HFFc6 (cell line): ENCODE results near the gene C19orf25. TPM values are rescaled to one million over a fixed set of nuclear protein-coding genes. Genes with fewer than 3 reads are reported as not detected.

Source experiments
- DNase-seq: peaks from one replicate; pipeline ENCODE4 v3.0.0-alpha.2; 2018
- H3K27ac Mint-ChIP-seq: 2 replicates; pipeline ENCODE4 v1.8.0; 2020; ENCODE audit warnings: mild to moderate bottlenecking, mixed read lengths
- H3K27me3 Mint-ChIP-seq: 2 replicates; pipeline ENCODE4 v1.8.0; 2021; ENCODE audit warnings: mild to moderate bottlenecking, moderate library complexity, mixed read lengths; ENCODE audit not compliant: insufficient read depth
- H3K36me3 Mint-ChIP-seq: 2 replicates; pipeline ENCODE4 v1.8.0; 2021; ENCODE audit warnings: low read depth, mixed read lengths
- H3K4me1 Mint-ChIP-seq: 2 replicates; pipeline ENCODE4 v1.8.0; 2020; ENCODE audit warnings: low read depth, mixed read lengths
- H3K4me3 Mint-ChIP-seq: 2 replicates; pipeline ENCODE4 v1.8.0; 2020; ENCODE audit warnings: mild to moderate bottlenecking, moderate library complexity, mixed read lengths
- H3K9me3 Mint-ChIP-seq: 2 replicates; pipeline ENCODE4 v1.8.0; 2020; ENCODE audit warnings: mild to moderate bottlenecking, mixed read lengths
- CTCF ChIP-seq: fragments of 200-600 bp; sonication (generic); IDR thresholded peaks from 2 replicates; pipeline ENCODE4 v1.5.0; 2021; ENCODE audit warnings: antibody characterized with exemption, mild to moderate bottlenecking
- total RNA-seq, 6 experiments: library from RNA; stranded (reverse); fragmentation: NEBNext Ultra II Directional; extraction: Animal tissue kit (Norgen Biotek cat#: 25700); gene quantifications; 2 replicates in 1 of 6; 3 replicates in 5 of 6; pipeline ENCODE4 v1.2.3, GENCODE V29; 2021

C19orf25 gene
- total RNA-seq, 6 experiments from 2014 or later = 26.7 to 34.8 (median 29.6) TPM

- TF ChIP-seq CTCF = no peak
- no peak overlapping the region for H3K27ac Mint-ChIP-seq
- H3K27me3 Mint-ChIP-seq = peaks cover 4% of the 10 kb centered on the region; the same call in 1 of the 2 replicates
- no peak for DNase-seq
- no peaks in the 10 kb centered on the region; the same call in 1 of the 2 replicates for H3K36me3 Mint-ChIP-seq
- no peaks in the 10 kb centered on the region for H3K9me3 Mint-ChIP-seq
- no peak overlapping the region for H3K4me3 Mint-ChIP-seq
- no peaks in the 10 kb centered on the region for H3K4me1 Mint-ChIP-seq
These were observed 49.3 kb downstream of the C19orf25 start for GRCh38 chr19:1429750-1430149.

DNA sequence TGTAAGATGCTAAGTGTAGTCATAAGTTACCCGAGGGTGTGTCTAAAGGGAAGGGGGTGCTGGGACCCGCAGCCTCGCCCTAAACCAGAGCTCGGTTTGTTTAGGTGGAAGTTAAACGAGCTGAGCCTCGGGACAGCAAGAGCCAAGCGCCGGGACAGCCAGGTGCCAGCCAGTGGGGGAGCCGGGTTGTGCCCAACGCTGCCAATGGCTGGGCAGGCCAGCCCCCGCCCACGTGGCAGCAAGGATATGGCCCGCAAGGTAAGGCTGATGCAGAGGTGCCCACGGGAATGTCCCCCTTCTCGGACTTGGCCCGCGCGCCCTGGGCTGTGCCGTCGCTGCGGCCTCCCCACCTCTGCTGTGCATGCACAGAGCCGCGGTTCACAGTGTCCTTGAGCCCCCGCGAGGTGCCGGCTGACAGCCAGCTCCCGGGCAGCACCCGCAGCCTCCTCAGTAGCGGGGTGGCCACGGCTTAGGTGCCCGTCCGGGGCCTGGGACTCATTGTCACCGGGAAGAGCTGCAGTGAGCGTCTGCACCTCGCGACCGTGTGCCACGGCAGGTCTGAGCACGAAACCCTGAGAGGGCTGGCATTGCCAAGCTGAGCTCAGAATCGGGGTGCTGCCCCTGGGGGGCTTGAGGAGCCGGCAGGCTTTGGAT is 50.1 kb downstream of the C19orf25 start:
- no peak overlapping the region for H3K4me3 Mint-ChIP-seq
- TF ChIP-seq CTCF = no peak

GRCh38 chr19:1427221-1427920 is 51.6 kb downstream of the C19orf25 start:
- Mint-ChIP-seq H3K4me3 (no peak overlapping the region), H3K9me3 (no peaks in the 10 kb centered on the region), H3K4me1 (no peaks in the 10 kb centered on the region), H3K36me3 (peaks cover 4% of the 10 kb centered on the region; the same call in 1 of the 2 replicates), H3K27me3 (peaks cover 4% of the 10 kb centered on the region; the same call in 1 of the 2 replicates), H3K27ac (no peak overlapping the region)
- TF ChIP-seq CTCF = no peak
- DNase-seq = no peak

More for the DNA sequence above, 50.1 kb downstream of the C19orf25 start:
- no peaks in the 10 kb centered on the region for H3K9me3 Mint-ChIP-seq
- H3K27ac Mint-ChIP-seq = no peak overlapping the region
- no peaks in the 10 kb centered on the region; the same call in 1 of the 2 replicates for H3K36me3 Mint-ChIP-seq
- H3K27me3 Mint-ChIP-seq = peaks cover 4% of the 10 kb centered on the region; the same call in 1 of the 2 replicates
- H3K4me1 Mint-ChIP-seq = no peaks in the 10 kb centered on the region
- DNase-seq = no peak

DNA sequence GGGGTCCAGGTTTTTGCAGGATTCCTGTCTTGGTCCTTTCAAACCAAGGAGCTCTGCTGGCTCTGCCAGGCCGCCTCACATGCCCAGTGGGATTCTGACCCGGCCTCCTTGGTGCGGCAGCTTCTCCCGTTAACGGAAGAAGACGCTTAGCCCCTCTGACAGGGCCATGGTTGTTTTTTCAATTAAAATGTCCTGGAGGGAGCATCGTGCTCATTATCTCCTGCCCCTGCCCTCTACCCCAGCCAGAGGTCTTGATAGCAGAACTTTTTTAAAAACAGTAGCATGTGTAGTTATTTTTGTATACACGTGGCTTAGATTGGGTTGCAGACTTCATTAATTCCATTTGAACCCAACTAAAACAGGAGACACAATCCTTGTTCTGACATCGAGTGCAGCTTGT is 52.3 kb downstream of the C19orf25 start:
- peaks cover 4% of the 10 kb centered on the region; the same call in 1 of the 2 replicates for H3K27me3 Mint-ChIP-seq
- H3K36me3 Mint-ChIP-seq = peaks cover 4% of the 10 kb centered on the region; the same call in 1 of the 2 replicates
- TF ChIP-seq CTCF = no peak
- H3K4me3 Mint-ChIP-seq = no peak overlapping the region
- no peaks in the 10 kb centered on the region for H3K4me1 Mint-ChIP-seq
- H3K27ac Mint-ChIP-seq = no peak overlapping the region
- no peak for DNase-seq
- no peaks in the 10 kb centered on the region for H3K9me3 Mint-ChIP-seq

DNA sequence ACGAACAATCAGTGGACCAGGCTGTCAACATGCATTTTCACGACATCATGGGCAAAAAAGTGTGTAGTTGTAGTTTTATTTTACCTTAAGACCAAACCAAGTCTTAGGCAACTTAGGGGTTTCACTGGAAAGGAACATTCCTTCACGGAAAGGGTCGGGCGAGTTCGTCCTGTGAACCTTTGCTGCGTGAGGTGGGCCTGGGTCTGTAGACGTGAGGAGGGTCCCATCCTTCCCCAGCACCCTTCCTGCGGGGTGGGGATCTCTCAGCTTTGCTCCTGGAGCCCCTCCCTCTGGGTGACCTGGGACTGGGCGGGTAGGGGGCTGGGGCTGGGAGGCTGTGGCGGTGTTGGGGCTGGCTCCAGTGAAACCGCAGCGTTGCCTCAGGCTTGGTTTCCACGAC is 53.1 kb downstream of the C19orf25 start:
- H3K9me3 Mint-ChIP-seq = no peaks in the 10 kb centered on the region
- no peak overlapping the region for H3K4me3 Mint-ChIP-seq
- H3K27me3 Mint-ChIP-seq = peaks cover 4% of the 10 kb centered on the region; the same call in 1 of the 2 replicates
- H3K27ac Mint-ChIP-seq = no peak overlapping the region
- H3K4me1 Mint-ChIP-seq = no peaks in the 10 kb centered on the region
- no peak for DNase-seq
- H3K36me3 Mint-ChIP-seq = peaks cover 5% of the 10 kb centered on the region
- no peak for TF ChIP-seq CTCF
